HepG2 (cell line): Measurements from ENCODE around the gene PTS.

ENCODE experiments used
- BRD4 ChIP-seq: sonication (generic); formaldehyde crosslinking; IDR thresholded peaks from 2 replicates; pipeline ENCODE4 v1.4.0; 2020; ENCODE audit warnings: missing genetic modification reagents
- CEBPB ChIP-seq: IDR thresholded peaks from 2 replicates; pipeline ENCODE4 v1.6.1; 2011; ENCODE audit warnings: low read depth, low read length, improper control_type of control experiment, borderline replicate concordance
- HDAC2 ChIP-seq: sonication (generic); formaldehyde crosslinking; IDR thresholded peaks from 2 replicates; pipeline ENCODE4 v1.4.0; 2020; ENCODE audit warnings: missing genetic modification reagents
- NFIC ChIP-seq: IDR thresholded peaks from 2 replicates; pipeline ENCODE4 v1.6.1; 2012; ENCODE audit warnings: mild to moderate bottlenecking, low read length, inconsistent platforms
- PHF8 ChIP-seq: sonication (generic); formaldehyde crosslinking; IDR thresholded peaks from 2 replicates; pipeline ENCODE4 v1.5.0; 2020; ENCODE audit warnings: missing genetic modification reagents
- POLR2A ChIP-seq, 2 experiments: IDR thresholded peaks; 2 replicates each; pipeline ENCODE4 v1.6.1; 2011; ENCODE audit warnings: low read depth in 2 of 2, low read length in 2 of 2, mild to moderate bottlenecking in 1 of 2, moderate library complexity in 1 of 2; ENCODE audit not compliant: insufficient read depth in 1 of 2
- ZBTB42 ChIP-seq: sonication (generic); formaldehyde crosslinking; IDR thresholded peaks from 2 replicates; pipeline ENCODE4 v1.5.0; 2020; ENCODE audit warnings: mild to moderate bottlenecking, missing genetic modification reagents
- ZFX ChIP-seq: sonication (generic); formaldehyde crosslinking; IDR thresholded peaks from 2 replicates; pipeline ENCODE4 v1.4.0; 2020; ENCODE audit warnings: mild to moderate bottlenecking, low read depth, missing genetic modification reagents, moderate library complexity
- ZKSCAN8 ChIP-seq: IDR thresholded peaks from 2 replicates; pipeline ENCODE4 v1.6.1; 2016; ENCODE audit warnings: borderline replicate concordance, missing genetic modification reagents, missing compliant biosample characterization
- ZSCAN12 ChIP-seq: sonication (generic); formaldehyde crosslinking; IDR thresholded peaks from 2 replicates; pipeline ENCODE4 v1.9.0; 2021; ENCODE audit warnings: mild to moderate bottlenecking, missing genetic modification reagents
- TF ChIP-seq, protein P1 (sequence below): sonication (generic); formaldehyde crosslinking; IDR thresholded peaks from 2 replicates; pipeline ENCODE4 v1.4.0; 2020; ENCODE audit warnings: missing genetic modification reagents, mild to moderate bottlenecking, borderline replicate concordance
- TF ChIP-seq, protein P2 (sequence below): sonication (generic); formaldehyde crosslinking; IDR thresholded peaks from 2 replicates; pipeline ENCODE4 v1.5.0; 2020; ENCODE audit warnings: mild to moderate bottlenecking, missing genetic modification reagents, moderate library complexity
- TF ChIP-seq, protein P3 (sequence below): sonication (generic); formaldehyde crosslinking; IDR thresholded peaks from 2 replicates; pipeline ENCODE4 v1.9.0; 2021; ENCODE audit warnings: missing genetic modification reagents, mild to moderate bottlenecking, borderline replicate concordance
- TF ChIP-seq, protein P4 (sequence below): sonication (generic); formaldehyde crosslinking; IDR thresholded peaks from 2 replicates; pipeline ENCODE4 v1.4.0; 2020; ENCODE audit warnings: low read depth, mild to moderate bottlenecking, missing genetic modification reagents

DNA sequence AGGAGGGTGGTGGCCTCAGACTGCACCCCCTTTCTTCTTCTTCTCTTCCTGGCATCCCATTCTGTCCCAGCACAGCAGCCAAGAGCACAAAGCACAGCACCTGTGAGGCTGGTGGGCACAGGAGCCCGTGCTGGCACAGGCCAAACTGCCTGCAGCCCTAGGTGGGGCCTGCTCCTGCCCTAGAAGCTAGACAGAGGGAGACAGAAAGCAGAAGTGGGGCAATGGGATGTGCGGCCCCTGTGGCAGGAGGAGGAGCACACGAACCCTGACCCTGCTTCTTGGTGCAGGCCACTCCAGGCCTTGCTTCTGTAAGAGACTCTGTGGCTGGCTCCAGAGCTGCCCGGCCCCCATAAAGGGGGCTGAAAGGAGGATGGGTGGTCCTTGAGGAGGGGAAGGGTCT lies 3.9 kb upstream of the PTS start:
- TF ChIP-seq, protein P1, sequence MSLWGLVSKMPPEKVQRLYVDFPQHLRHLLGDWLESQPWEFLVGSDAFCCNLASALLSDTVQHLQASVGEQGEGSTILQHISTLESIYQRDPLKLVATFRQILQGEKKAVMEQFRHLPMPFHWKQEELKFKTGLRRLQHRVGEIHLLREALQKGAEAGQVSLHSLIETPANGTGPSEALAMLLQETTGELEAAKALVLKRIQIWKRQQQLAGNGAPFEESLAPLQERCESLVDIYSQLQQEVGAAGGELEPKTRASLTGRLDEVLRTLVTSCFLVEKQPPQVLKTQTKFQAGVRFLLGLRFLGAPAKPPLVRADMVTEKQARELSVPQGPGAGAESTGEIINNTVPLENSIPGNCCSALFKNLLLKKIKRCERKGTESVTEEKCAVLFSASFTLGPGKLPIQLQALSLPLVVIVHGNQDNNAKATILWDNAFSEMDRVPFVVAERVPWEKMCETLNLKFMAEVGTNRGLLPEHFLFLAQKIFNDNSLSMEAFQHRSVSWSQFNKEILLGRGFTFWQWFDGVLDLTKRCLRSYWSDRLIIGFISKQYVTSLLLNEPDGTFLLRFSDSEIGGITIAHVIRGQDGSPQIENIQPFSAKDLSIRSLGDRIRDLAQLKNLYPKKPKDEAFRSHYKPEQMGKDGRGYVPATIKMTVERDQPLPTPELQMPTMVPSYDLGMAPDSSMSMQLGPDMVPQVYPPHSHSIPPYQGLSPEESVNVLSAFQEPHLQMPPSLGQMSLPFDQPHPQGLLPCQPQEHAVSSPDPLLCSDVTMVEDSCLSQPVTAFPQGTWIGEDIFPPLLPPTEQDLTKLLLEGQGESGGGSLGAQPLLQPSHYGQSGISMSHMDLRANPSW, result no peak
- TF ChIP-seq PHF8 (no peak), ZFX (peak; percentile 43; the same call in 1 of the 2 replicates), POLR2A (IDR thresholded peaks at IDR 0.05; ENCODE audit: insufficient read depth in 1 of 2, low read depth in 2 of 2, low read length in 2 of 2) (no peak), ZKSCAN8 (no peak), CEBPB (no peak), ZBTB42 (CRISPR knock-in tag) (no peak), BRD4 (CRISPR knock-in tag) (no peak), ZSCAN12 (no peak), HDAC2 (no peak), NFIC (no peak)
- TF ChIP-seq, protein P2, sequence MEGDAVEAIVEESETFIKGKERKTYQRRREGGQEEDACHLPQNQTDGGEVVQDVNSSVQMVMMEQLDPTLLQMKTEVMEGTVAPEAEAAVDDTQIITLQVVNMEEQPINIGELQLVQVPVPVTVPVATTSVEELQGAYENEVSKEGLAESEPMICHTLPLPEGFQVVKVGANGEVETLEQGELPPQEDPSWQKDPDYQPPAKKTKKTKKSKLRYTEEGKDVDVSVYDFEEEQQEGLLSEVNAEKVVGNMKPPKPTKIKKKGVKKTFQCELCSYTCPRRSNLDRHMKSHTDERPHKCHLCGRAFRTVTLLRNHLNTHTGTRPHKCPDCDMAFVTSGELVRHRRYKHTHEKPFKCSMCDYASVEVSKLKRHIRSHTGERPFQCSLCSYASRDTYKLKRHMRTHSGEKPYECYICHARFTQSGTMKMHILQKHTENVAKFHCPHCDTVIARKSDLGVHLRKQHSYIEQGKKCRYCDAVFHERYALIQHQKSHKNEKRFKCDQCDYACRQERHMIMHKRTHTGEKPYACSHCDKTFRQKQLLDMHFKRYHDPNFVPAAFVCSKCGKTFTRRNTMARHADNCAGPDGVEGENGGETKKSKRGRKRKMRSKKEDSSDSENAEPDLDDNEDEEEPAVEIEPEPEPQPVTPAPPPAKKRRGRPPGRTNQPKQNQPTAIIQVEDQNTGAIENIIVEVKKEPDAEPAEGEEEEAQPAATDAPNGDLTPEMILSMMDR (CRISPR knock-in tag), result 0 out of 2 replicates have a peak, but pooled peaks have one; percentile 16
- TF ChIP-seq, protein P3, sequence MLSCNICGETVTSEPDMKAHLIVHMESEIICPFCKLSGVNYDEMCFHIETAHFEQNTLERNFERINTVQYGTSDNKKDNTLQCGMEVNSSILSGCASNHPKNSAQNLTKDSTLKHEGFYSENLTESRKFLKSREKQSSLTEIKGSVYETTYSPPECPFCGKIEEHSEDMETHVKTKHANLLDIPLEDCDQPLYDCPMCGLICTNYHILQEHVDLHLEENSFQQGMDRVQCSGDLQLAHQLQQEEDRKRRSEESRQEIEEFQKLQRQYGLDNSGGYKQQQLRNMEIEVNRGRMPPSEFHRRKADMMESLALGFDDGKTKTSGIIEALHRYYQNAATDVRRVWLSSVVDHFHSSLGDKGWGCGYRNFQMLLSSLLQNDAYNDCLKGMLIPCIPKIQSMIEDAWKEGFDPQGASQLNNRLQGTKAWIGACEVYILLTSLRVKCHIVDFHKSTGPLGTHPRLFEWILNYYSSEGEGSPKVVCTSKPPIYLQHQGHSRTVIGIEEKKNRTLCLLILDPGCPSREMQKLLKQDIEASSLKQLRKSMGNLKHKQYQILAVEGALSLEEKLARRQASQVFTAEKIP (CRISPR knock-in tag), result no peak
- TF ChIP-seq, protein P4, sequence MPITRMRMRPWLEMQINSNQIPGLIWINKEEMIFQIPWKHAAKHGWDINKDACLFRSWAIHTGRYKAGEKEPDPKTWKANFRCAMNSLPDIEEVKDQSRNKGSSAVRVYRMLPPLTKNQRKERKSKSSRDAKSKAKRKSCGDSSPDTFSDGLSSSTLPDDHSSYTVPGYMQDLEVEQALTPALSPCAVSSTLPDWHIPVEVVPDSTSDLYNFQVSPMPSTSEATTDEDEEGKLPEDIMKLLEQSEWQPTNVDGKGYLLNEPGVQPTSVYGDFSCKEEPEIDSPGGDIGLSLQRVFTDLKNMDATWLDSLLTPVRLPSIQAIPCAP, result no peak
